ENCODE data around the gene RXFP4. TPM values are rescaled to one million over a fixed set of nuclear protein-coding genes. Genes with fewer than 3 reads are reported as not detected.

Gene RXFP4
- total and polyA plus RNA-seq, 2 of the 13 experiments (the other 11 are each of a cell fraction or from before 2014, with no cell fraction given): 0.38 to 1.4 TPM

DNA sequence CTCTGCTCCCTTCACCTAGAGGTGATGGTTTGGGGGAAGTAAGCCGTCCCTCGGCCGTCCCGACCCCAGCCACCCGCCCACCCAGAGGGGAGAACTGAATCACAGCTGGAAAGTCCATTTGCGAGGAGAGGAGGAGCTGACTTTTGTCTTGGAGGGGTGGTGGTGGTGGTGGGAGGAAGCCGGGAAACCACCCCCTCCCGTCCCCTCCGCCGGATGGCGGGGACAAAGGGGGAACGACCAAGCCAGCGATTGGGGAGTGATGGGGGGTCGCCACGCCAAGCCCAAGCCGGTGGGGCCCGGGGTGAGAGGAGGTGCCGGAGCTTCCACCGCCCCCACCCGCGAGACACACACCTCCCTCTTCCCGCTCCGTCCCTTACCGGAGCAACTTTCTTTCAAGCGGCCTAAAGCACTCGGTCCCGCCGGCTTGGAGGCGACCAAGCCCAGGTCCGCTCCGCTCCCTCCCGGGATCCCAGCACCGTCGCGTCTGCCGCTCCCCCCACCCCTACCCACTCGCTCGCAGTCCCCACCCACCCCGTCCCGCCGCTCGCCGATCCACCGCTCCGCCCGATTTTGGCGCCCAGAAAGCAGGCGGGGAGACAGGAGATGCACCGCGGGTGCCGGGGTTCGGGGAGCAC is 36.4 kb downstream of the RXFP4 start (continued):
- TF ChIP-seq, protein P1, sequence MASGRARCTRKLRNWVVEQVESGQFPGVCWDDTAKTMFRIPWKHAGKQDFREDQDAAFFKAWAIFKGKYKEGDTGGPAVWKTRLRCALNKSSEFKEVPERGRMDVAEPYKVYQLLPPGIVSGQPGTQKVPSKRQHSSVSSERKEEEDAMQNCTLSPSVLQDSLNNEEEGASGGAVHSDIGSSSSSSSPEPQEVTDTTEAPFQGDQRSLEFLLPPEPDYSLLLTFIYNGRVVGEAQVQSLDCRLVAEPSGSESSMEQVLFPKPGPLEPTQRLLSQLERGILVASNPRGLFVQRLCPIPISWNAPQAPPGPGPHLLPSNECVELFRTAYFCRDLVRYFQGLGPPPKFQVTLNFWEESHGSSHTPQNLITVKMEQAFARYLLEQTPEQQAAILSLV (CRISPR knock-in tag; IDR thresholded peaks at IDR 0.05; ENCODE audit: borderline replicate concordance): no peak
- TF ChIP-seq ASH2L (IDR thresholded peaks at IDR 0.05; ENCODE audit: insufficient read length, low read depth, low read length): peak; percentile 36
- 0 out of 2 replicates have a peak, but pooled peaks have one; percentile 2 for TF ChIP-seq ZNF614 (CRISPR knock-in tag; IDR thresholded peaks at IDR 0.05; ENCODE audit: borderline replicate concordance)
- TF ChIP-seq, protein P2, sequence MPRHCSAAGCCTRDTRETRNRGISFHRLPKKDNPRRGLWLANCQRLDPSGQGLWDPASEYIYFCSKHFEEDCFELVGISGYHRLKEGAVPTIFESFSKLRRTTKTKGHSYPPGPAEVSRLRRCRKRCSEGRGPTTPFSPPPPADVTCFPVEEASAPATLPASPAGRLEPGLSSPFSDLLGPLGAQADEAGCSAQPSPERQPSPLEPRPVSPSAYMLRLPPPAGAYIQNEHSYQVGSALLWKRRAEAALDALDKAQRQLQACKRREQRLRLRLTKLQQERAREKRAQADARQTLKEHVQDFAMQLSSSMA (CRISPR knock-in tag; IDR thresholded peaks at IDR 0.05): peak; percentile 19; the same call in 1 of the 2 replicates
- TF ChIP-seq, protein P3, sequence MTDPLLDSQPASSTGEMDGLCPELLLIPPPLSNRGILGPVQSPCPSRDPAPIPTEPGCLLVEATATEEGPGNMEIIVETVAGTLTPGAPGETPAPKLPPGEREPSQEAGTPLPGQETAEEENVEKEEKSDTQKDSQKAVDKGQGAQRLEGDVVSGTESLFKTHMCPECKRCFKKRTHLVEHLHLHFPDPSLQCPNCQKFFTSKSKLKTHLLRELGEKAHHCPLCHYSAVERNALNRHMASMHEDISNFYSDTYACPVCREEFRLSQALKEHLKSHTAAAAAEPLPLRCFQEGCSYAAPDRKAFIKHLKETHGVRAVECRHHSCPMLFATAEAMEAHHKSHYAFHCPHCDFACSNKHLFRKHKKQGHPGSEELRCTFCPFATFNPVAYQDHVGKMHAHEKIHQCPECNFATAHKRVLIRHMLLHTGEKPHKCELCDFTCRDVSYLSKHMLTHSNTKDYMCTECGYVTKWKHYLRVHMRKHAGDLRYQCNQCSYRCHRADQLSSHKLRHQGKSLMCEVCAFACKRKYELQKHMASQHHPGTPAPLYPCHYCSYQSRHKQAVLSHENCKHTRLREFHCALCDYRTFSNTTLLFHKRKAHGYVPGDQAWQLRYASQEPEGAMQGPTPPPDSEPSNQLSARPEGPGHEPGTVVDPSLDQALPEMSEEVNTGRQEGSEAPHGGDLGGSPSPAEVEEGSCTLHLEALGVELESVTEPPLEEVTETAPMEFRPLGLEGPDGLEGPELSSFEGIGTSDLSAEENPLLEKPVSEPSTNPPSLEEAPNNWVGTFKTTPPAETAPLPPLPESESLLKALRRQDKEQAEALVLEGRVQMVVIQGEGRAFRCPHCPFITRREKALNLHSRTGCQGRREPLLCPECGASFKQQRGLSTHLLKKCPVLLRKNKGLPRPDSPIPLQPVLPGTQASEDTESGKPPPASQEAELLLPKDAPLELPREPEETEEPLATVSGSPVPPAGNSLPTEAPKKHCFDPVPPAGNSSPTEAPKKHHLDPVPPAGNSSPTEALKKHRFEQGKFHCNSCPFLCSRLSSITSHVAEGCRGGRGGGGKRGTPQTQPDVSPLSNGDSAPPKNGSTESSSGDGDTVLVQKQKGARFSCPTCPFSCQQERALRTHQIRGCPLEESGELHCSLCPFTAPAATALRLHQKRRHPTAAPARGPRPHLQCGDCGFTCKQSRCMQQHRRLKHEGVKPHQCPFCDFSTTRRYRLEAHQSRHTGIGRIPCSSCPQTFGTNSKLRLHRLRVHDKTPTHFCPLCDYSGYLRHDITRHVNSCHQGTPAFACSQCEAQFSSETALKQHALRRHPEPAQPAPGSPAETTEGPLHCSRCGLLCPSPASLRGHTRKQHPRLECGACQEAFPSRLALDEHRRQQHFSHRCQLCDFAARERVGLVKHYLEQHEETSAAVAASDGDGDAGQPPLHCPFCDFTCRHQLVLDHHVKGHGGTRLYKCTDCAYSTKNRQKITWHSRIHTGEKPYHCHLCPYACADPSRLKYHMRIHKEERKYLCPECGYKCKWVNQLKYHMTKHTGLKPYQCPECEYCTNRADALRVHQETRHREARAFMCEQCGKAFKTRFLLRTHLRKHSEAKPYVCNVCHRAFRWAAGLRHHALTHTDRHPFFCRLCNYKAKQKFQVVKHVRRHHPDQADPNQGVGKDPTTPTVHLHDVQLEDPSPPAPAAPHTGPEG (CRISPR knock-in tag; IDR thresholded peaks at IDR 0.05): 0 out of 2 replicates have a peak, but pooled peaks have one; percentile 4
- TF ChIP-seq AKAP8 (CRISPR knock-in tag; IDR thresholded peaks at IDR 0.05): 0 out of 2 replicates have a peak, but pooled peaks have one; percentile 61
- no peak for TF ChIP-seq FOXO1 (CRISPR knock-in tag; IDR thresholded peaks at IDR 0.05)
- TF ChIP-seq, protein P4, sequence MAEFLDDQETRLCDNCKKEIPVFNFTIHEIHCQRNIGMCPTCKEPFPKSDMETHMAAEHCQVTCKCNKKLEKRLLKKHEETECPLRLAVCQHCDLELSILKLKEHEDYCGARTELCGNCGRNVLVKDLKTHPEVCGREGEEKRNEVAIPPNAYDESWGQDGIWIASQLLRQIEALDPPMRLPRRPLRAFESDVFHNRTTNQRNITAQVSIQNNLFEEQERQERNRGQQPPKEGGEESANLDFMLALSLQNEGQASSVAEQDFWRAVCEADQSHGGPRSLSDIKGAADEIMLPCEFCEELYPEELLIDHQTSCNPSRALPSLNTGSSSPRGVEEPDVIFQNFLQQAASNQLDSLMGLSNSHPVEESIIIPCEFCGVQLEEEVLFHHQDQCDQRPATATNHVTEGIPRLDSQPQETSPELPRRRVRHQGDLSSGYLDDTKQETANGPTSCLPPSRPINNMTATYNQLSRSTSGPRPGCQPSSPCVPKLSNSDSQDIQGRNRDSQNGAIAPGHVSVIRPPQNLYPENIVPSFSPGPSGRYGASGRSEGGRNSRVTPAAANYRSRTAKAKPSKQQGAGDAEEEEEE (CRISPR knock-in tag; IDR thresholded peaks at IDR 0.05; ENCODE audit: borderline replicate concordance): no peak
- peak; percentile 7; the same call in 1 of the 2 replicates for TF ChIP-seq KDM2A (CRISPR knock-in tag; IDR thresholded peaks at IDR 0.05; ENCODE audit: borderline replicate concordance, low read depth)
- no peak for TF ChIP-seq ZNF713 (CRISPR knock-in tag; IDR thresholded peaks at IDR 0.05)
- 0 out of 2 replicates have a peak, but pooled peaks have one; percentile 19 for TF ChIP-seq ZNF749 (CRISPR knock-in tag; IDR thresholded peaks at IDR 0.05; ENCODE audit: borderline replicate concordance)
- TF ChIP-seq ZFX (CRISPR knock-in tag; IDR thresholded peaks at IDR 0.05; ENCODE audit: low read depth): 0 out of 2 replicates have a peak, but pooled peaks have one; percentile 15
- TF ChIP-seq MAF1 (CRISPR knock-in tag; IDR thresholded peaks at IDR 0.05; ENCODE audit: borderline replicate concordance): no peak
- no peak for TF ChIP-seq ZZZ3 (CRISPR knock-in tag; IDR thresholded peaks at IDR 0.05; ENCODE audit: borderline replicate concordance)
- no peak for TF ChIP-seq ZNF563 (CRISPR knock-in tag; IDR thresholded peaks at IDR 0.05)
- no peak for TF ChIP-seq GFI1 (CRISPR knock-in tag; IDR thresholded peaks at IDR 0.05; ENCODE audit: borderline replicate concordance)
- TF ChIP-seq ZNF333 (CRISPR knock-in tag; IDR thresholded peaks at IDR 0.05; ENCODE audit: borderline replicate concordance): no peak

Measured in HepG2 (cell line).